Muscle layer of colon (tissue), 2 donors: ENCODE data around the gene ALDH1A1.

Source experiments
- H3K27ac ChIP-seq: one replicate; pipeline ENCODE4 v1.7.0; 2013; ENCODE audit warnings: low read depth, mild to moderate bottlenecking, low read length, moderate library complexity
- H3K27me3 ChIP-seq, 2 donors: one replicate each; pipeline ENCODE4 v1.7.0; 2013; ENCODE audit warnings: low read length in 2 of 2, mild to moderate bottlenecking in 2 of 2; ENCODE audit not compliant: insufficient read depth in 2 of 2, control insufficient read depth in 1 of 2
- H3K36me3 ChIP-seq: one replicate; pipeline ENCODE4 v1.7.0; 2013; ENCODE audit warnings: mild to moderate bottlenecking, low read length; ENCODE audit not compliant: insufficient read depth
- H3K4me1 ChIP-seq: one replicate; pipeline ENCODE4 v1.7.0; 2013; ENCODE audit warnings: mild to moderate bottlenecking, low read length; ENCODE audit not compliant: insufficient read depth
- H3K4me3 ChIP-seq, 2 donors: one replicate each; pipeline ENCODE4 v1.7.0; 2013; ENCODE audit warnings: low read length in 2 of 2, low read depth in 1 of 2, mild to moderate bottlenecking in 1 of 2, moderate library complexity in 1 of 2
- H3K9ac ChIP-seq: one replicate; pipeline ENCODE4 v1.7.0; 2013; ENCODE audit warnings: low read length
- H3K9me3 ChIP-seq: one replicate; pipeline ENCODE4 v1.7.0; 2013; ENCODE audit warnings: mild to moderate bottlenecking, low read length
- donor health status: abdominal sarcoma.
- donor health status: Adenocarcinoma of cecum.

The ALDH1A1 gene

GRCh38 chr9:72952914-72953313 is at the start of gene ALDH1A1:
Gene ALDH1A1 (minus strand): TSS chr9:72953053. CDS start chr9:72953000, 53 bp downstream.
- peak within 1 kb of the TSS; percentile 86 for H3K27ac ChIP-seq
- H3K9ac ChIP-seq = peak within 1 kb of the TSS; percentile 72
- no peaks in the 10 kb centered on the region for H3K9me3 ChIP-seq
- peaks cover 18% of the 10 kb centered on the region for H3K4me1 ChIP-seq
- H3K36me3 ChIP-seq = no peaks in the 10 kb centered on the region
- H3K4me3 ChIP-seq = peak within 1 kb of the TSS; percentile 44 to 70
- no peaks in the 10 kb centered on the region for H3K27me3 ChIP-seq

DNA sequence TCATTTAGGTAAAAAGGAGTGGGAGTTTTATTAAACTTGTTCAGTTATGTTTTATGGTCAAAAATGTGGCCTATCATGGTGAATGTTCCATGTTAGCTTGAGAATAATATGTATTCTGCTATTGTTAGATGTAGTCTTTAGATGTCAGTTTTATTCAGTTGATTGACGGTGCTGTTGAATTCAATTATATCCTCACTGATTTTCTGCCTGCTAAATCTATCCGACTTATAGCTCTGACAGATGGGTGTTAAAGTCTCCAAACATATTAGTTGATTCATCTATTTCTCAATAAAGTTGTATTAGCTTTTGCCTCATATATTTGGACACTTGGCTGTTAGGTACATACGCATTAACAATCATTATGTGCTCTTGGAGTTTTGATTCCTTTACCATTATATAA is 49.0 kb upstream of the ALDH1A1 start:
- Histone ChIP-seq H3K4me1 (no peaks in the 10 kb centered on the region), H3K9me3 (no peaks in the 10 kb centered on the region), H3K9ac (no peak overlapping the region), H3K36me3 (no peaks in the 10 kb centered on the region), H3K27me3 (no peaks in the 10 kb centered on the region), H3K4me3 (no peak overlapping the region), H3K27ac (no peak overlapping the region)

- Histone ChIP-seq H3K27ac (no peak overlapping the region), H3K9ac (no peak overlapping the region), H3K36me3 (no peaks in the 10 kb centered on the region), H3K4me1 (no peaks in the 10 kb centered on the region), H3K27me3 (no peaks in the 10 kb centered on the region), H3K4me3 (no peak overlapping the region), H3K9me3 (no peaks in the 10 kb centered on the region)
Measured at GRCh38 chr9:72998363-72998762, 45.5 kb upstream of the ALDH1A1 start.

DNA sequence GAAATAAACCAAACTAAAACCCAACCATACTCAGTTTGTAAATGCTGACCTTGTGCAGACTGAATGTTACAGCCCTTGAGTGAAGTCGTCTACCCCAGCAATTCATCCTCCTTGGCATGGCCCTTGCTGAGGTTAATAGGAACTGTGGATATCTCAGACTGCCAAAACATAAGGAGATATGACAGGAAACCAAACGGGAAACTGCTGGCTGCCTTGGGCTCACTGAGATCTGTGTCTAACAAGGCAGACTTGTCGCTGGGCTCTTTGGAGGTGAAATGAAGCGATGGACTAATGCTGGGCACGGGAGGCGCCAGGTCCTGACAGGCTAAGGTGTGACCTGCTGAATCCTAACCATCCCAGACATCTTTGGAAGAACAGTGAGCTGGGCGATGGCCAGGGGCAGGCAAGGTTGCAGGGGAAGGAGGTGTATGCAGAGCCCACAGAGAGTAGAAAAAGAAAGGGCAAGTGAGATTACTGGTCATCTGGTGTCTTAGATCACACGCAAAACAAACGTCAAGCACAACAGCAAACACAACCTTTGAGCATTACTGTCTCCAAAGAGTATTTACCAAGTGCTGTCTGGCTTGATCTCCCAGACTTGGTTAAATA is 44.6 kb upstream of the ALDH1A1 start:
- Histone ChIP-seq H3K27me3 (no peaks in the 10 kb centered on the region), H3K4me3 (no peak overlapping the region), H3K4me1 (no peaks in the 10 kb centered on the region), H3K27ac (no peak overlapping the region), H3K36me3 (no peaks in the 10 kb centered on the region), H3K9ac (no peak overlapping the region), H3K9me3 (no peaks in the 10 kb centered on the region)

GRCh38 chr9:72996684-72997314 is 43.9 kb upstream of the ALDH1A1 start:
- no peak overlapping the region for H3K9ac ChIP-seq
- no peaks in the 10 kb centered on the region for H3K27me3 ChIP-seq
- H3K4me3 ChIP-seq = no peak overlapping the region
- no peaks in the 10 kb centered on the region for H3K9me3 ChIP-seq
- no peak overlapping the region for H3K27ac ChIP-seq
- no peaks in the 10 kb centered on the region for H3K36me3 ChIP-seq
- H3K4me1 ChIP-seq = no peaks in the 10 kb centered on the region

- H3K9ac ChIP-seq = no peak overlapping the region
- no peak overlapping the region for H3K27ac ChIP-seq
- no peaks in the 10 kb centered on the region for H3K4me1 ChIP-seq
- no peaks in the 10 kb centered on the region for H3K27me3 ChIP-seq
- H3K4me3 ChIP-seq = no peak overlapping the region
- no peaks in the 10 kb centered on the region for H3K9me3 ChIP-seq
- no peaks in the 10 kb centered on the region for H3K36me3 ChIP-seq
Measured at GRCh38 chr9:72996114-72996513, 43.3 kb upstream of the ALDH1A1 start.

DNA sequence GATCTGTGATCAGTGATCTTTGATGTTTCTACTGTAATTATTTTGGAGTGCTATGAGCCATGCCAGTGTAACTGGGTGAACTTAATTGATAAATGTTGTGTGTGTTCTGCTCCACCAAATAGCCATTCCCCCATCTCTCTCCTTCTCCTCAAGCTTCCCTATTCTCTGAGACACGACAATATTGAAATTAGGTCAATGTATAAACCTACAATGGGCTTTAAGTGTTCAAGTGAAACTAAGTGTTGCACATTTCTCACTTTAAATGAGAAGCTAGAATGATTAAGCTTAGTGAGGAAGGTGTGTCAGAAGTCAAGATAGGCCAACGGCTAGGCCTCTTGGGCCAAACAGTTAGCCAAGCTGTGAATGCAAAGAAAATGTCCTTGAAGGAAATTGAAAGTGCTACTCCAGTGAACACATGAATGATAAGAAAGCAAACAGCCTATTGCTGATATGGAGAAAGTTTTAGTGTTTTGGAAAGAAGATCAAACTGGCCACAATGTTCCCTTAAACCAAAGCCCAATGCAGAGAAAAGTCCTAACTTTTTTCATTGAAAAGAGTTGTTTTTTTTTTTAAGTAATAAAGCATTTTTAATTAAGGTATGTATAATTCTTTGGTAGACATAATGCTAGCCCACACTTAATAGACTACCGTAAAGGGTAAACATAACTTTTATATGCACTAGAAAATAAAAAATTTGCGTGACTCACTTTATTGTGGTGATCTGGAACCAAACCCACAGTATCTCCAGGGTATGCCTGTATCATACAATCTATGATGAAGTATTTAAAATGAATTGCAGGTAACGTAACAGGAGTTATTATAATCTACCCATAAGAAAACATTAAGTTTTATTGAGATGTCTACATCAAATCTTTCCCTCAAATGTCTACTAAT is 42.5 kb upstream of the ALDH1A1 start:
- H3K4me1 ChIP-seq = no peaks in the 10 kb centered on the region
- H3K4me3 ChIP-seq = no peak overlapping the region
- no peaks in the 10 kb centered on the region for H3K9me3 ChIP-seq
- no peaks in the 10 kb centered on the region for H3K27me3 ChIP-seq
- no peak overlapping the region for H3K9ac ChIP-seq
- no peaks in the 10 kb centered on the region for H3K36me3 ChIP-seq
- H3K27ac ChIP-seq = no peak overlapping the region

GRCh38 chr9:72991772-72992171 is 38.9 kb upstream of the ALDH1A1 start:
- no peaks in the 10 kb centered on the region for H3K27me3 ChIP-seq
- H3K4me3 ChIP-seq = no peak overlapping the region
- H3K9me3 ChIP-seq = no peaks in the 10 kb centered on the region
- H3K27ac ChIP-seq = no peak overlapping the region
- no peaks in the 10 kb centered on the region for H3K4me1 ChIP-seq
- H3K9ac ChIP-seq = no peak overlapping the region
- no peaks in the 10 kb centered on the region for H3K36me3 ChIP-seq

GRCh38 chr9:72990397-72991182 is 37.7 kb upstream of the ALDH1A1 start:
- Histone ChIP-seq H3K36me3 (no peaks in the 10 kb centered on the region), H3K27me3 (no peaks in the 10 kb centered on the region), H3K4me1 (peaks cover under 1% of the 10 kb centered on the region), H3K27ac (no peak overlapping the region), H3K4me3 (no peak overlapping the region), H3K9ac (no peak overlapping the region), H3K9me3 (no peaks in the 10 kb centered on the region)

GRCh38 chr9:72986522-72987116 is 33.8 kb upstream of the ALDH1A1 start:
- H3K4me1 ChIP-seq = peaks cover 13% of the 10 kb centered on the region
- no peaks in the 10 kb centered on the region for H3K36me3 ChIP-seq
- H3K27ac ChIP-seq = no peak overlapping the region
- no peaks in the 10 kb centered on the region for H3K27me3 ChIP-seq
- H3K9ac ChIP-seq = no peak overlapping the region
- no peak overlapping the region for H3K4me3 ChIP-seq
- H3K9me3 ChIP-seq = no peaks in the 10 kb centered on the region

- H3K27ac ChIP-seq = no peak overlapping the region
- peaks cover 13% of the 10 kb centered on the region for H3K4me1 ChIP-seq
- no peaks in the 10 kb centered on the region for H3K36me3 ChIP-seq
- no peak overlapping the region for H3K4me3 ChIP-seq
- H3K9ac ChIP-seq = no peak overlapping the region
- H3K9me3 ChIP-seq = no peaks in the 10 kb centered on the region
- no peaks in the 10 kb centered on the region for H3K27me3 ChIP-seq
Measured at GRCh38 chr9:72985746-72986145, 32.9 kb upstream of the ALDH1A1 start.
